Stimulated activated CD4-positive, alpha-beta T cell treated with anti-CD3 and anti-CD28 coated beads, Interleukin-2, amount 100 ng/mL, for 24 hours (primary cell): ENCODE measurements around the gene NOXO1.
"Not testable (repeated sequence)": the region's sequence is repeated elsewhere in the genome, so short reads cannot be mapped to it uniquely, and the experiment has no call there.

Source experiments
- DNase-seq, 2 donors: peaks; one replicate each; pipeline ENCODE4 v3.0.0-alpha.2; 2020

Gene NOXO1, protein sequence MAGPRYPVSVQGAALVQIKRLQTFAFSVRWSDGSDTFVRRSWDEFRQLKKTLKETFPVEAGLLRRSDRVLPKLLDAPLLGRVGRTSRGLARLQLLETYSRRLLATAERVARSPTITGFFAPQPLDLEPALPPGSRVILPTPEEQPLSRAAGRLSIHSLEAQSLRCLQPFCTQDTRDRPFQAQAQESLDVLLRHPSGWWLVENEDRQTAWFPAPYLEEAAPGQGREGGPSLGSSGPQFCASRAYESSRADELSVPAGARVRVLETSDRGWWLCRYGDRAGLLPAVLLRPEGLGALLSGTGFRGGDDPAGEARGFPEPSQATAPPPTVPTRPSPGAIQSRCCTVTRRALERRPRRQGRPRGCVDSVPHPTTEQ

DNA sequence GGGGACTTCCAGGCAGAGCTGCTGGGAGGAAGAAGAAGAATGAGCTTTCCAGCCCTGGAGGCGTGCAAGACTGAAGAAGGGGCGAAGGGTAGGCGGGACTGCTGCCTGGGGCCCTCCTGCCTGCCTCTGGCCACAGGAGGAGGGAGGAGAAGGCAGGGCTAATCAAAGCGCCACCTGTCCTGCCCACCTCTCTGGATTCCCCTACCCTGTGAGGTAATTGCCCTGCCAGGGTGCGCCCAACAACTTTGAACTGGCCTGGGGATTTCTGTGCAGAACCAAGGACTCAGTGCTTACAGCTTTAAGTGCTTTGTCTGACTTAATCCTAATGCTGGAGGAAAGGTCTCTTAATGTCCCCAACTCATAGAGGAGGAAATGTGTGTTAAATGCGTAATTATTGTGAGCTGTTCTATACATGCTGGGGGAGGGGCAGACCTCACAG lies at the start of gene NOXO1:
Gene NOXO1, minus strand, starts transcription at position 72 of the 439 bp plus-strand sequence. CDS start 290 bp downstream, outside the sequence.
- DNase-seq: no peak

DNA sequence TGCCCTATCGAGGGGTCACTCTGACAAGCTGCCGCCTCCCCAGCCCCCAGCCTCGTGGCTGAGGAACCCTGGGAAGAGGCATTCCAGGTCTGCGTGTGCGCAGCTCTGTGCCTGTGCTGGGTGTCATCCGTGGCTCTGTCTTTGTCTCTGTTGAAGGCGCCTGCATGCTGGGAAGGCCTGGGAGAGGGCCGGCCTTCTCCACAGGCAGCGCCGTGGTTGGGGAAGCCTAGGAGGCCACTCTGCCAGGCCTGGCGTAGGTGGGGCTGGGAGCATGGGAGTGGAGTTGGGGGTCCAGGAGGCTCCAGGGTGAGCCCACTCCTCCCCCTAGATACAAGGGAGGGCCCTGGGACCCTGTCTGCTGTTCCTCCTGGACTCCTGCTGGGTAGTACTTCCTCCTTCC lies 48.8 kb upstream of the NOXO1 start:
- DNase-seq: no peak

DNA sequence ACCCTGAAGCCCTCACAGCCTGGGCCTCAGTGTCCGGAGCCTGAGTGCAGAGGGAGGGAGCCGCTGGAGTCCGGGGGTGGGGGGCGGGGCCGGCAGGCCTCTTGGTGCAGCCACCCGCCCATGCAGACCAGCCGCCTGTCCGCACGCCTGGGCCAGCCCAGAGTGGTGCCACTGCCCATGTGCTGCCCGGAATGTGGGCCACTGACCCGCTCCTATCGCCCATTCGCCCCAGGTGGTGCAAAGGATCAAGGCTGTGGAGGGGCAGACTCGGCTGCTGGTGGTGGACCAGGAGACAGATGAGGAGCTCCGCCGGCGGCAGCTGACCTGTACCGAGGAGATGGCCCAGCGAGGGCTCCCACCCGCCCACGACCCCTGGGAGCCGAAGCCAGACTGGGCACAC lies 48.1 kb upstream of the NOXO1 start:
- DNase-seq: no peak

DNA sequence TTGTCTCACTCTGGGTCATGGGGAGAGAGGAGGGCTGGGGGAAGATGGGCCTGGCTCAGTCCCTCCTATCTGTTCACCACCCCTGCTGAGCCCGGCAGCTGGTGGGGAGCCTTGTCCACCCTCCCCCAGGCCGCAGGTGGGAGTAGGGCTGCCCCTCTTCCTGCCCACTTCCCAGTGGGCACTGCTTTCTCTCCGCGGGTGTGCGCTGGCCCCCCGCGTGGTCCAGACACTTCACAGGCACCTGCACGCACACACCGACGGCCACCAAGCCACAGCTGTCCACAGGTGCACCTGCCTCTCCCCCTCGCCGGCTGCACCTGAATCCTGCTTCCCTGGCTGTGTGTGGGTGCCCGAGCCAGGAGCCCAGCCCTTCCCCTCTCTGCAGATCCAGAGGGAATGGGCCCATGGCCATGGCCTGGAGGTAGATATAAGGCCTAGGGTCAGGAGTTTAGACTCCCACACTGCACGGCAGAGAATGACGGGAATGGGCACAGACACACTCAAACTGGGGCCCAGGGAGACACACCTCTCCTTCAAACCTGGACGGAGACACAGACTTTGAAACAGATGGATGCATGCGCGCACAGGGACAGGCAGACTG lies 47.5 kb upstream of the NOXO1 start:
- no peak for DNase-seq

DNA sequence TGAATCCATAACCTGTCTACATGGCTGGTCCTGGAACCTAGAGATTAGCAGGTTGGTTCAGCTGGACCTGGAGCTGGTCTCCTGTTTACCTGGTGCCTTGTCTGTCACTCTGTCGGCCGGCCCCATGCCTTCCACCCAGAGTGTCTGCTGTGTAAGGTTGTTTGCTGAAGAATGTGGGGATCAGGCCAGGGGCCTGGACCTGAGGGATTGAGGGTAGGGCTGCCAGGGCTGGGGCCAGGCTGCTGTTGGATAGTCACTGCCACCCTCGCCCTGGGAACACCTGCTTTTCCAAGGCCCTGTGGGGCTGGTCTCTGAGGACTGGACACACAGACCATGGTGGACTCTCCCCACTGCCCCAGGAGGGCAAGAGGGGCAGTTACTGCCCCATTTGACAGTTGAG lies 46.9 kb upstream of the NOXO1 start:
- DNase-seq: no peak

DNA sequence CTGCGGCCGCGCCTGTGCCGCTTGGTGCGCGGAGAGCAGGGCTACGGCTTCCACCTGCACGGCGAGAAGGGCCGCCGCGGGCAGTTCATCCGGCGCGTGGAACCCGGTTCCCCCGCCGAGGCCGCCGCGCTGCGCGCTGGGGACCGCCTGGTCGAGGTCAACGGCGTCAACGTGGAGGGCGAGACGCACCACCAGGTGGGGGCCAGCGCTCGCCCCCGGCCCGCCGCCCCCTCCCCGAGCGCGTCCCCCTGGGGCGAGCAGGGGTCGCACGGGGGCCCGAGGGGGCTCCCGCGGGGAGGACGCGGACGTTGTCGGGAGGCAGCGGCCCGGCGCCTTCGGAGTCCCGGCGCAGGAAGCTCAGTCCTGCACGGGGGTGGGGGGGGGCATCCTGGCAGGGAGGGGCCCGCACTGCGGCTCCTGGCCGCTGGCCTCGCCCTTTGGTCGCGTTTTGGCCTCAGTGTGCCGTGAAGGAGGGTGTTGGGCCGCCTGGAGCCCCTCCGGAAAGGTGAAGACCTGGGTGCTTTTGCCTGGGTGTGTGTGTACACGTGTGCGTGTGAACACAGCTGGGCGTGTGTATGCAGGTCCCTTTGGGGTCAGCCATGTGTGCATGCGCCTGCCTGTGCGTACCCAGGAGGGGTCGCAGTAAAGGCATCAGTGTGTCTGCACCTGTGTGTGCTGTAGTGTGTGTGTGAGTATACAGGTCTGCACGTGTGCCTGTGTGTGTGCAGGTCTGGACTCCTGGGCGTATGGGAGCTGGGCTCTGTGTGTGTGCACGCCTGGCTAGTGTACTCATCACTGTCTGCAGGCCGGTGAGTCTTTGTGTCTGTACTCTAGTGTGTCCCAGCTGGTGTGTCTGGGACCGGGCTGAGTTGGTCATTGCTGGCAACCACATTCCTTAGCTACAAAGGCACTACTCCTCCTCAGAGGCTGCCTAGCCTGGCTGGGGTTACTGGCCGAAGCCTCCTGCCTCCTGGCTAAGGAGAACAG lies 46.0 kb upstream of the NOXO1 start:
- DNase-seq: no peak

DNA sequence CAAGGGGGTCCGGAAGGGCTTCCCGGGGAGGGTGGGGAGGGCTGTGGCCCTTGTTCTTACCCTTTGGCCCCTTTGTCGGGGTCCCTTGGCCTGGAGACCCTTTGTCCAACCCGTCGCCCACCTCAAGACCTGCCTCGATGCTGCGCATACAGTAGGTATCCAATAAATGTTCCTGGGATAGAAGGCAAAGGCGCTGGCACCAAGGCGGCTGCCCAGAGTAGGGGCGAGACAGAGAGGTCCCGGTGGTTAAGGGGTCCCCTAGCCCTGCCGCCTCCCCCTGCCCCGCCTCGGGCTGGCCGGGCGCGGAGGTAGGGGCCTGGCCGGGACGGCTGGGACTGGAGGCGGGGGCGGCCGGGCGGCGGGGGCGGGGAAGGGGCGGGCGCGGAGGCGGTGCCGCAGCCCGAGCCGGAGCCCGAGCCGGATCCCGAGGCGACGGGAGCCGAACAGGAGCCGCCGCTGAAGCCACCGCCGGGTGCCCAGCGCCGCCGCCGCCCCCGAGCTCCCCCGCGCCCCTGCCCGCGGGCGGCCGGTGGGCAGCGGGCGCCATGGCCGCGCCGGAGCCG lies 45.3 kb upstream of the NOXO1 start, which contains the start of gene NHERF2:
Gene NHERF2, plus strand, starts transcription at position 442 of the 563 bp plus-strand sequence. Its CDS starts 104 bp downstream, at position 546.
- DNase-seq: peak in 1 of 2 donors; percentile 41

DNA sequence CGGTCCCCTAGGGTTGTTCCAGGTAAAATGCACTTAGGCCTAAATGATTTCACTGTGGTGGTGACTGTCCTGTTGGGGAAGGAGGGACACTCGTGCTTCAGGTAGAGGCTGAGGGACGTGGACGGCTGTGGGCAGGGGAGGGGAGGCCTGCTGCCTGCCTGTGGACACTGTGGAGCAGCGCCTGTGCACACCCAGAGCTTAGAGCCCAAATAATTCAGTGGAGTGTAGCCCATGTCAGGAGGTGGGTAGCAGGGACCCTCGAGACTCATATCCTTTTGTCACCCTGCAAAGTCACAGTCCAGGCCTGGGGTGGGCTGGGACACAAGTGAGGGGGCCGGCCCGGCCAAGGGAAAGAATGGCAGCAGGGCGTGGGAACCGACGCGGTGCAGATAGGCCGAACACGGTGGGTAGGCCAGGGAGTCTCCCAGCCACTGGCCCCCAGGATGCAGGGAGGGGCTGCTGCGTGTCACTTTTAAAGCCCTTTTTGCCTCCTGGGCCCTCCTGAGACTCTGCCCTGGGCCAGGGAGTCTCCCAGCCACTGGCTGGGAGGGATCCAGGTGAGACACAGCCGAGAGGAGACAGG lies 44.7 kb upstream of the NOXO1 start:
- DNase-seq: no peak

DNA sequence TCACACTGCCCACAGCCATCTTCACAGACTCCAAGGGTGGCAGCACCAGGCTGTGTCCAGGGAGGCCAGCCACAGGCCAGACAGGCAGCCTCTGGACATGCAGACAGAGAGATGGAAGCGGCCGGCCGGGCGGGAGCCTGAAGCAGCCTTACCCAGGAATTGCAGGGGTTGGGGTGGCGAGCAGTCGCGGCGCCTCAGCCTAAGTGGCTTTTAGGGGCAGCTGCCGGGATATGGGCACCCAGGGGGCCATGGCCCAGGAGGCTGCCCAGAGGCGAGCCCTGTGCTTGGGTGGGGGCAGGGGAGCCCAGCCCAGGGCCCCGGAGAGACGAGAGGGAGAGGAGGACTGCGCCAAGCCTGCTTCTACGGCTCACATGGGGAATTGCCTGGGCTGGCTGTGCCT lies 44.0 kb upstream of the NOXO1 start:
- DNase-seq: no peak

DNA sequence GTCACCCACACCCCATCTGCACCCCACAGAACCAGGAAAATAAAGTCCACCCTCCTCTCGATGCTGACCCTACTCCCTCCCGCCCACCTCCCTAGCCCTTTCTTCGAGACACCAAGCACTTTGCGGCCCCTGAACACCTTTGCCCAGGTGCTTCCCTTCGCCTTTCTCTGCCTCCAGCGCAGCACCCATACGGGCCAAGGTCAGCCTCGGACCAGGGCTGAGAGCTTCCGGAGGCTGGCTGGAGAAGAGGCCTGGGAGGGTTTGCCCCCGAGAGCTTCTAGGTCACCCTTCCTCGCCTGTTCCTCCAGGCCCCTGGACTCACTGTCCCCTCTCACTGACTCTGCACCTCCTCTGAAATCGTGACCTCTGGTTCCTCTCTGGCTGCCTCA lies 42.8 kb upstream of the NOXO1 start:
- no peak for DNase-seq

DNA sequence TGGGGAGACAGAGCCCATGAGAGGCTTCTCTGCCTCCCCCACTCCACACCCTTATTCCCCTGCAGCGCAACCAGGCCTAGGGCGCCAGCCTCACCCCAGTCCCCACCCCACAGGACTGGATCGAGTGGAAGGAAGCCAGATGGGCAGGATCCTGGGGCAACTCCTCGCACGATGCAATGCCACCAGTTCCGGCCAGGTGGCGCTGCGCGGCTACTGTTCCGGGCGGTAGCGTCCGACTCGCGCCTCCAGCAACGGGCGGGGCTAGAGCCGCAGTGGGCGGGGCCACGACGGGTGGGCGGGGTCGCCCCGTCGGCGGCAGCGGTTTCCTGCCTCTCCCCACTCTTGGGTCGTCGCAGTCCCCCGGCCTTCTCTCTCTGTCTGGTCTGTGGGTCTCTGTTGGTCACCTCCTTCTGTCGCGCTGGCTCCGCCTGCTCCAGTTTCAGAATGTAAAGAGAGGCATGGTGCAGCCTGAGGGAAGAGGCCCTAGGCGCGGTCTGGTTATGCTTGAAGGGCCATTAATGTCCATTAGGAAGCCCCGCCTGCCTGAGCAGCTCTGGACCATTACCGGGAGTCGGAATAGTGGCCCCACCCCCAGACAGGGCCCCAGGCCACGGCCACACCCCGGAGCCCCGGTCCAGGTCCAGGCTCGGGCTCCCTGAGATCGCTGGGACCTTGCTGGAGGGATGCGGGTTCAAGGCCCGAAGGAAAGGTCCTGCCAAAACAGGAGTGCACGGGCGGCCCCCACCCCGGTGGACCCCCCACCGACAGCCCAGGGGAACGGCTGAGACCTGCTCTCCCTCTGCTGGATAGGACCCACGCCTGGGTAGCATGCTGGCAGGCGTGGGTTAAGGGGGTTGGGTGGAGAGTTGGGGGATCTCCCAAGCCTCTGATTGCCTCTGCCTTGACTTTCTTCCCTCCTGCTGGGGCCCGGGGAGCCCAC lies 42.1 kb upstream of the NOXO1 start:
- DNase-seq: peak; percentile 97 to 98

DNA sequence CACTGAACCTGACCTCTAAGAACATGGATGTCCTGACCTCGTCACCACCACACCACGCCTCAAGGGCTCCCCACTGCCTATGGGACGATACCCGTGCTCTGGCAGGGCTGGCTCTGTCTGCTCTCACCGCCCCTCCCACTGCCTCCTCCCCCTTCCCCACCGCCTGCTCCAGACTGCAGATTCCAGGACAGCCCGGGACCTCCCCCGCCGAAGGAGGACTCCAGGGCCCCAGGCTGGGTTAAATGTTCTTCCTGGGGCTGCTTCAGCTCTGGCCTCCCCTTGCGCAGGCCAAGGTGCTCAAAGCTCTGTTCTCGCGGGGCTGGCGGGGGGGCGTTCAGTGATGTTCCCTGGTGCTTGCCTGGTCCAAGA lies 41.4 kb upstream of the NOXO1 start:
- DNase-seq: peak in 1 of 2 donors; percentile 44

DNA sequence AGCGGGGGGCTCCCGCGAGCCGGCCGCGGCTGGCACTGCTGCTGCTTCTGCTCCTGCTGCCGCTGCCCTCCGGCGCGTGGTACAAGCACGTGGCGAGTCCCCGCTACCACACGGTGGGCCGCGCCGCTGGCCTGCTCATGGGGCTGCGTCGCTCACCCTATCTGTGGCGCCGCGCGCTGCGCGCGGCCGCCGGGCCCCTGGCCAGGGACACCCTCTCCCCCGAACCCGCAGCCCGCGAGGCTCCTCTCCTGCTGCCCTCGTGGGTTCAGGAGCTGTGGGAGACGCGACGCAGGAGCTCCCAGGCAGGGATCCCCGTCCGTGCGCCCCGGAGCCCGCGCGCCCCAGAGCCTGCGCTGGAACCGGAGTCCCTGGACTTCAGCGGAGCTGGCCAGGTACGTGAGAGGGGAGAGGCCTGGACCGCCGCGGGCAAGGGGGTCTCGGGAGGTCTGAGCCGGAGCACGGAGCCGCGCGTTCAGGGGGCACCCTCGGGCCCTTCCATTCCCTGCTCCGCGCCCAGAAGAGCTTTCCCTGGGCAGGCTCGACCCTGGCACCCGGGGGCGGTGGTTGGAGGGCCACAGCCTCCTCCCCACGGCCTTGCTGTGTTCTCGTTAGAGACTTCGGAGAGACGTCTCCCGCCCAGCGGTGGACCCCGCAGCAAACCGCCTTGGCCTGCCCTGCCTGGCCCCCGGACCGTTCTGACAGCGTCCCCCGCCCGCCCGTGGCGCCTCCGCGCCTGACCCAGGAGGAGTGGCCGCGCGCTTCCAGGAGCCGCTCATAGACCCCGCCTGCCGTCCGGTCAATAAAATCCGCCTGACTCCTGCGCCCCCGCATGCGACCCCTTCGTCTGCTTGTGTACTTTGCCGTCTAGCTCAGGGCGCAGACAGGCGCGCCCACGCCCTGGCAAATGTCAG lies 38.9 kb upstream of the NOXO1 start:
- no peak for DNase-seq

DNA sequence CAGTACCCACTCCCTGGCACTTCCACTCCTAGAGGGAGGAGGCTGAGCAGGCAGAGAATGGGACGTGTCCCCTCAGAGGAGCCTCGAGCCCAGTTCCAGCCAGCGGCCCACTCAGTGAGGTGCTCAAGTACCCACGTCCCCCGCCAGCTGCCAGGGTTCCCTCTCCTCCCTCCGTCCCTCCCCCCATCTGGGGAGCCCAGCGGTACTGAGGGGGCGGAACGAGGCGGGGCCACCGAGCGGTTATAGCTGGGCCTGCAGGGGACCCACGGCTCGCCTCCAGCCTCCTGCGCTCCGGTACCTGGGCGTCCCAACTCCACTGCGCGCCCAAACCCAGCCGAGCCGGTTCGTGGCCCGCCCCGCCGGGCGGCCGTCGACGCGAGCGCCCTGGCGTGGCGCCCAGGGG lies 38.2 kb upstream of the NOXO1 start, which contains the start of gene NPW:
Gene NPW, plus strand, starts transcription at position 268 of the 403 bp plus-strand sequence.
- peak; percentile 43 to 59 for DNase-seq

DNA sequence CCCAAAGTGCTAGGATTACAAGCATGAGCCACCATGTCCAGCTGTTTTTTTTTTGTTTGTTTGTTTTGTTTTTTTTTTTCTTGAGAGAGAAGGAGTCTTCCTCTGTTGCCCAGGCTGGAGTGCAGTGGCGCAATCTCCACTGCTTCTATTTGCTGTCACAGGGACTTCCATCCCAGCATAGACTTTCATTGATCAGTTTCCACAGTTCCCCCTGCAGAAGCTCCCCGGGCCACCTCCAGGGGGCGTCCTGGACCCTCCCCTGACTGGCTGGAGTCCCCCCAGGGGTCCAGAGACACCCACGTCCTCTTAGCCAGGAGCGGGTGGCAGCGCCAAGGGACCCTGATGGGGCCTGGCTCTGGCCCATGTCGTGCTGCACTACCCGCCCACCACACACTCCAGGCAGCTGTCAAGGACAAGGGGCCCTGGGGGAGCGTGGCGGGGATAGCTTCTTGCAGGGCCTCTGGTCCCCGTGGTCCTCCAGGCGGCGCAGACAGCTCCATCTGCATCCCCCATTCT lies 35.2 kb upstream of the NOXO1 start:
- DNase-seq: peak in 1 of 2 donors; percentile 43

DNA sequence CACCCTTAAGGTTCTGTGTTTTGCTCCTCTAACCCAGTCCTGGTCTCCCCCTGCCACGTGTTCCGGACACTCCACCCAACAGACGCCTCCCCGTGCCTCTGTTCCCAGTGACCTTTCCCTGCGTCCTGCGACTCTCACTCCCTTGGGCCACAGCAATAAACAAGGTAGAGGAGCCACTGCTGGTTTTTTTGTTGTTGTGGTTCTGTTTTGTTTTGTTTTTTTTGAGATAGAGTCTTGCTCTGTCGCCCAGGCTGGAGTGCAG lies 34.6 kb upstream of the NOXO1 start:
- DNase-seq: no peak

DNA sequence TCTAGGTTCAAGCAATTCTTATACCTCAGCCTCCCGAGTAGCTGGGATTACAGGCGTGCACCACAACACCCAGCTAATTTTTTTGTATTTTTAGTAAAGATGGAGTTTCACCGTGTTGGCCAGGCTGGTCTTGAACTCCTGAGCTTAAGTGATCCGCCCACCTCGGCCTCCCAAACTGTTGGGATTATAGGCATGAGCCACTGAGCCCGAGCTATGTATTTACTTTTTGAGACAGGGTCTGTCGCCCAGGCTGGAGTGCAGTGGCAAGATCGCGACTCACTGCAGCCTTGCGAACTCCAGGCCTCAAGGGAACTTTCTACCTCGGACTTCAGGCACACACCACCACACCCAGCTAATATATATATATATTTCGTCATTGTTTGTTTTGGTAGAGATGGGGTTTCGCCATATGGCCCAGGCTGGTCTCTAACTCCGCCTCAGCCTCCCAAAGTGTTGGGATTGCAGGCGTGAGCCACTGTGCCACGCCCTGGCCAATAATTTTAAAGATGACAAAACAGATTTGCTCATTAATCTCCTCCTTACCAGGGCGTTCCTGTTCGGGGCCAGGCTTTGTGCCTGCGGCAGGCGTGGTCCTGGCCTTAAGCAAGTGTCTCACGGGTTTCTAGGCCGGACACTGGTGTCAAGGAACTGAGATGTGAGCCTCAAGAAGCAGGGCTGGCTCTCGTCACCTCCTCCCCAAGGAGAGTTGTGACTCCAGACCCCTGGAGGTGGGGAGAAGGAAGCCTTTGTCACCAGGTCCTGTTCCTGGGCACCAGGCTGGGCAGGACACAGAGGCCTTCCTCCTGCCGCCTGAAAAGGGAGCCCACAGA lies 34.1 kb upstream of the NOXO1 start:
- no peak for DNase-seq

DNA sequence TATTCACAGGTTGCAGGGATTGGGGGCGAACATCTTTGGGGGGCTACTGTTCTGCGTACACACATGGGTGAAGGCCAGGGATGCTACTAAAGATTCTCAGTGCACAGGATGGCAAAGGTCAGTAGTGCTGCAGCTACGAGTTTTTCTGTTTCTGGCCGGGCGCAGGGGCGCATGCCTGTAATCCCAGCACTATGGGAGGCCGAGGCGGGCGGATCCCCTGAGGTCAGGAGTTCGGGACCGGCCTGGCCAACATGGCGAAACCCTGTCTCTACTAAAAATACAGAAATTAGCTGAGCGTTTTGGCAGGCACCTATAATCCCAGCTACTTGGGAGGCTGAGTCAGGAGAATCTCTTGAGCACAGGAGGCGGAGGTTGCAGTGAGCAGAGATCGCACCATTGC lies 32.3 kb upstream of the NOXO1 start:
- DNase-seq: no peak

DNA sequence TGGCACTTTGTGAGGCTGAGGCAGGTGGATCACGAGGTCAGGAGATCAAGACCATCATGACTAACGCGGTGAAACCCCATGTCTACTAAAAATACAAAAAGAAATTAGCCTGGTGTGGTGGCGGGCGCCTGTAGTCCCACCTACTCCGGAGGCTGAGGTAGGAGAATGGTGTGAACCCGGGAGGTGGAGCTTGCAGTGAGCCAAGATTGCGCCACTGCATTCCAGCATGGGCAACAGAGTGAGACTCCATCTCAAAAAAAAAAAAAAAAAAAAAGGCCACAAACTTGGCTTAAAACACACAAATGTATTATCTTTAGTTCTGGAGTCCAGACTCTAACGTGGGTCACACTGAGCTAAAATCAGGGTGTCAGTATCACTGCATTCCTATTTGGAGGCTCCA lies 30.5 kb upstream of the NOXO1 start:
- DNase-seq: not testable (repeated sequence)
